Stimulated activated CD4-positive, alpha-beta T cell treated with anti-CD3 and anti-CD28 coated beads, Interleukin-4, amount 100 ng/mL, for 1 hour (primary cell): ENCODE data around the gene ROCK2.
"Not testable (repeated sequence)": the region's sequence is repeated elsewhere in the genome, so short reads cannot be mapped to it uniquely, and the experiment has no call there.

Source experiments
- DNase-seq: peaks from one replicate; pipeline ENCODE4 v3.0.0-alpha.2; 2020

ROCK2 gene

DNA sequence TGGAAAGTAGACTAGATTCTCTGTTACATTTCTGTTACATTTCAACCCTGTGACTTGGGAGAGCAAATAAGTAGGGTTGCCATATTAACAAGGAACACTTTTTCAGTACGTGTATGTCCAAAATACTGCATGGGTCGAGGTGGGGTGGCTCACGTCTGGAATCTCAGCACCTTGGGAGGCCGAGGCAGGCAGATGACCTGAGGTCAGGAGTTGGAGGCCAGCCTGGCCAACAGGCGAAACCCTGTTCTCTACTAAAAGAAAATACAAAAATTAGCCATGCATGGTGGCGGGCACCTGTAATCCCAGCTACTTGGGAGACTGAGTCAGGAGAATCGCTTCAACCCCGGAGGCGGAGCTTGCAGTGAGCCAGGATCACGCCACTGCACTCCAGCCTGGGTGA is 178.0 kb downstream of the ROCK2 start:
- DNase-seq = no peak

DNA sequence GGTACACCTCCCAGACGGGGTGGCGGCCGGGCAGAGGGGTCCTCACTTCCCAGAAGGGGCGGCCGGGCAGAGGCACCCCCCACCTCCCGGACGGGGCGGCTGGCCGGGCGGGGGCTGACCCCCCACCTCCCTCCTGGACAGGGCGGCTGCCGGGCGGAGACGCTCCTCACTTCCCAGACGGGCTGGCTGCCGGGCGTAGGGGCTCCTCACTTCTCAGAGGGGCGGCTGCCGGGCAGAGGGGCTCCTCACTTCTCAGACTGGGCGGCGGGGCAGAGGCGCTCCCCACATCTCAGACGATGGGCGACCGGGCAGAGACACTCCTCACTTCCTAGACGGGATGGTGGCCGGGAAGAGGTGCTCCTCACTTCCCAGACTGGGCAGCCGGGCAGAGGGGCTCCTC is 179.4 kb downstream of the ROCK2 start:
- DNase-seq = not testable (repeated sequence)

DNA sequence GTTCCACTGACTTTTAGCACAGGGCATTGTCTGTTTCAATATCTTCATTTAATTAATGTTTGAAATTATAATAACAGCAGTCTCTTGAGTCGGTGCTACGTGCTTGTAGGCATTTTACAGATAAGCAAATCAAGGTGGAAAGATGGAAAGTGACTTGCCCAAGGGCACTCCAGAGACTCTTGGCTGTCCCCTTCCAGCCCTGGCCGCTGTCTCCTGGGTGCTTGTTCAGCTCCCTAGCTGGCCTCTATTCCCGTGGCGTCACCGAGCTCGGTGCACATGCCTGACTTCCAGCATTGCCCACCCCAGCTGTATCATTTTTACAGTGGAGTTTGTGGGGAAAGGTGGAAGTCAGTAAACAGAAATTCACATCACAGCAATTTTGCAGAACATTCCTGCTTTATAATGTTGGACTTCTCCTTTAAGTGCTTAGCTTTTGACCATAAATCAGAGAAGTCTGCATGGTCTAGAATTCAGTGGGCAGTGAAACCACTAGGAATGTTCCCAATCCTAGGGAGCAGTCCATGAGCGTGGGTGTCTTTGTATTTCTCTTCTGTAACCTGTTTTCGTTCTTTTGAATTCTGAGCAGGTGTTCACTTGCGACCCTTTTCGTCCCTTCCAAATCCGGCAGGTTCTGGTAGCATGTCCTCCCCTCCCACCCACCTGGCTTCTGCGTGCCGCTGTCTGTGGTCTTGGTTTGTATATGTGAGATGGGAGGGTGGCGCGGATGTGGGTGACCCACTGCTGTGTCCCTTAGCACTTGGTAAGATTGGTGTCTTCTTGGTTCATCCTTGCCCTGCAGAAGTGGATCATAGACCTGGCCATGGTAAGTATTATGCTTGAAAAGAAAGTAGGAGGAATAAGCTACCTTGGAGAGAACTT is 180.8 kb downstream of the ROCK2 start:
- no peak for DNase-seq

DNA sequence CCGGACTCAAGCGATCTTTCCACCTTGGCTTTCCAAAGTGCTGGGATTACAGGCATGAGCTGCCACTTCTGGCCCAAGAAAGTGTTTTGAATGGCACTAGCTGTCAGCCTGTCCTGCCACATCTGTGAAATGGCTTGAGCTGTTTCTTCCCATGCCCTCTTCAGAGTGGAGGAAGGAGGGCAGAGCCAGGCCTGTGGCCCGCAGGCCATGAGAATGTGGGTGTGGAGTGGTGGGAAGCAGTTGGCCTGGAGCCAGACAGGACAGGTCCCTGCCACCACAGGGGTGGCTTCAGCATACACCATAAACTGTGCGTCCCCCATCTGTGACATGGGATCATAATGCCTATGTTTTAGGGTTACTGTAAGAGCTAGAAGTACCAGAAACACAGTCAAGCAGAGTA is 182.7 kb downstream of the ROCK2 start:
- DNase-seq = no peak

DNA sequence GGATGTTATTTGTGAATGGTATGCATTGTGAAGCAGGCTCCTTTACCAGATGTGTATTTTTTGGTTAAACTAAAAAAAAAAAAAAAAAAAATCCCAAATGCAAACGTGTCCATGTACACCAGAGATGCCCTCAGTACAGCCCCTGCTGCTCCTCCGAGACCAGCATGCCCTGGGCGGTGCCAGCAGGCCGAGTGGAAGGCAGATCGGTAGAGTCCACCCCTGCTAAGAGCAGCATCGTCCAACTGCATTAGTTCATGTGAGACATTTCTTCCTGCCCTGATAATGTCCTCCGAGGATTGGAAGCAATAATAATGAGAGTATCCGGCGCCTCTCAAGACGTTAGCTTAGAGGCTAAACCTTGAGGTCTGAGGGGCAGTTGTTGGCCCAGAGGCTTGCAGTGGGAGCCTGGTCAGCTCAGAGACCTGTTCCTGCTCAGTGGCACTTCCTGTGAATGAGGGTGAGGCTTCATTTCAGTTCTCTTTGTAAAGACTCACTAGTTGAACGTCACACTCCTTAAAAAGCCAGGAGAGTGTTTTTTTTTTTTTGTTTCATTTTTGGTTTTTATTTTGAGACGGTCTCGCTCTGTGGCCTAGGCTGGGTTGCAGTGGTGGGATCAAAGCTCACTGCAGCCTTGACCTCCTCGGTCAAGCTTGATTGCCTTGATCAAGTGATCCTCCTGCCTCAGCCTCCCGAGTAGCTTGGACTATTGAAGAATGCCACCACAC is 183.5 kb downstream of the ROCK2 start:
- no peak for DNase-seq

DNA sequence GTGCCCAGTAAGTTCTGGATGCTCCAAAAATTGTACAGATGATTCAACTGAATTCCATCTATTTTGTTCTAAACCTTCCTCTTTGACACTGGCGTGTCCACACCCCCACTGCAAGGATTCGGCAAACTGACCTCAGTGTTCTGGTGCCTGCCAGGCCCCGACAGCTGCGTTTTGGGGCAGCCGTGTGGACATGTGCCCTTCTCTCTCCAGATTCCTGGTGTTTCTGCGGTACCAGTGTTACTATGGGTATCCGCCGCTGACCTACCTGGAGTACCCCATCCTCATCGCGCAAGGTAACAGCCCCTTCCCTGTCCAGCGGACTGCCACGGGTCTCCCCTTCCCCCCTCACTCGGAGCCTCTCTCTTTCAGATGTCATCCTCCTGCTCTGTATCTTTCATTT is 184.2 kb downstream of the ROCK2 start:
- no peak for DNase-seq

DNA sequence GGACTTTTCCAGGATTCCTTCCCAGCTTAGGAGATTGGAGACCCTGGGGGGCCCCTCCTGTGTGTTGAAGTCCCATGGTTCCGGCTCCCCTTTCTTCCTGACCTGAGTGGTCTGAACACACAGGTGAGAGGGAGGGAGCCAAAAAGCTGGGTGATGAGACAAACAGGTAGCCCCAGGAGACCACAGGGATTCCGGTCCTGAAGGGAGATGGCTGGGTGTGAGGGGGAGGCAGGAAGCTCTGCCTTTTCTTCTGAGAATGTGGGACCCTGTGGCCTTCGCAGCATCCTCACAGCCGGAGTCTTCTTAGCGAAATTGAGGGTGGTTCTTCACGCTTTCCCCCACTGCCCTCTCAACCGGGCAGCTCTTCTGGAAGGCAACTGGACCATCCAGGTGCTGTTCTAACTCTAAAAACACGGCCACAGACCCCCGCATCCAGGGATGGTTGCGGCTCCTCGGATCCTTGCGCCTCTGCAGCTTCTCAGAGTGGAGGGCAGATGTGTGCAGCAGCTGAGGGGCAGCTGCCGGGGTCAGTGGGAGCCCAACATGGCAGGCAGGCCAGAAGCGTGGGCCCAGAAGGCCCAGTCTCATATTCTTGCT is 184.8 kb downstream of the ROCK2 start:
- no peak for DNase-seq

DNA sequence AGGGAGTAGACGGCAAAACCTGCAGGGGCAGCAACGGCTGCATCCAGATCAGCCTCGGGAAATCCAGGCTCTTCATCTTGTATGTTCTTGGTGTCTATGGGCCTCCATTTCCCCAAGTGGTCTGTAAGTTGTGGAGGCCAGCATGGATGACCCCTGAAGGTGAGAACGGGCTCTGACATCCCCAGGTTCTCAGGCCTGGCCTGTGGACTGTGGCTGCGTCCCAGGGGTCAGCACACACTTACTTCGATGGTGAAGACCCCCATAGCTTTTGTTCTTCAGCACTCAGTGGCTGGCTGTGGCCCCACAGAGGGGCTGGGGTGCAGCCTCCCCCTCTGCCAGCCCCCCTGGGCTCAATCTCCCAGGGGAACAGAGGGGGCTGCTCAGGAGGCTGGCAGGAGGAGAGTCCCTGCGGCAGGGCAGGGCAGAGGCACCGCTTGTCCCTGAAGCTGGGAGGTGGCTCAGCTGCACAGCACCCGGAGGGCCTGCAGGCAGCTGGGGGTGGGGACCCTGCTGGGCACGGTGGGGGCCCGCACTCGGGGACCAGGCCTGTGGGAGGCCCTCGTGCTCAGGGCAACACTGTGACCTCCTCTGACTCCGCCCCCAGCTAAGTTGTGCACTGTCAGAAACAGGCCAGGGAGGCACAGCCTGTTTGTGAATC is 185.4 kb downstream of the ROCK2 start:
- DNase-seq = no peak

DNA sequence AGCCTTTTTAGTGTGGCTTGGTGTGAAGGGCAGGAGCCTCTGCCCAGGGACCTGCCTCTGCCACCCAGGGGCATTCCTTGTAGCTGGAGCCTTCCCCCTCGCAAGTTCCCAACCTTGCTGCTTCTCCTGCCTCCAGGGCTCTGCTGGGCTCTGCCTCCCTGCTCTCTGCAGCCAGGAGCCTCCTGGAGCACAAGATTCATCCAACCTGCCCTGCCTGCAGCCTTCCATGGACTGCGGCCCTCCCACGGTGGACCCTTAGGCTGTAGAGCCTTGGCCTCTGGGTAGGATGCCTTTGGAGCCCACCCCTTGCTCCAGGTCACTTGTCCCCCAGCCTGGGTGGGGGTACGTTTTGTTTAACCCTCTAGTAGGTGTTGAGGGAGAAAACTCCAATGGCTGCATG is 186.7 kb downstream of the ROCK2 start:
- no peak for DNase-seq

DNA sequence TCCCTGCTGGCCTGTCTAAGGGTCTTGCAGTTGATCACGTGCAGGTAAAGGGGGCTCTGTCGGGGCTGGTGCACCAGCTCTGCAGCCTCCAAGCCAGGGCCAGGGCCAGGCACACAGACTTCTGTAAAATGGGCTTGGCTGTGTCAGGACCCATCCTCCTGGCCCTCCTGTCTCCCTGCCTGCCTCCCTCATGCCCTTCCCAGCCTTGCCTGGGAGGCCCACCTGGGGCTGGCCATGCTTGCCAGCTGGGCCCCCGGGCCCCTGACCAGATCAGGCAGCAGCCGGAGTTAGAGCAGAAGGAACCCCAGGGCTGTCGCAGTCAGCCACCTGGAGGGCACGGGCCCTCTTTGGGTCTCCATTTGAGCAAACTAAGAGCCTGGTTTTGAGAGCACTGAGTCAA is 187.1 kb downstream of the ROCK2 start:
- no peak for DNase-seq

DNA sequence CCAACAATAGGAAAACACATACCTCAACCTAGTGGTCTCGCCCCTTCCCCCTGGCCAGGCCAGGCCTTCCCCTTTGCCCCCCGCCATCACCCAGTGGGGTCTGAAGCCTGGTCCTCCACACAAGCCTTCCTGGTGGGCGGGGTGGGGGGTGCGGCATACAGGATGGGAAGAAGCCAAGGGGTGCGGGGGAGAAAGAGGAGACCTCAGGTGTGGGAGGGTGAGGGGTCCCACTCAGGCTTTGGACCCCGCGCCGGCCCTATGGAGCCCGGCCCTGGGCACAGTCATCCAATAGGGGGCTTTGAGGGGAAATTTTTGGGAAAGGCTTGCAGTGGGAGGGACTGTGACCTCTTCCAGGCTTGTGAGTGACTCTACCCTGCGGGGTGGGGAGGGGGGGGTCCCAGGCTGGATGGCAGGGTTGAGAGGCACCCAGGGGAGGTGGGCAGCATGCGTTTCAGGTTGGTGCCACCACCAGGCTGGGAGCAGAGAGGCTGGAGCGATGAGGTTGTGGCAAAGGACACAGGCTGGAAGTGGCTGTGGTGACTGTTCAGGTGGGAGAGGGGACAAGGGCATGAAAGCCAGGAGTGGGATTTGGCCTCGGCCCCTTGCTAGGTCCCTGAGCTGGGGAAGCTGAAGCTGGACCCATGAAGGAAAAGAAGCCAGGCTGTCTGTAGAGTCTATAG is 187.9 kb downstream of the ROCK2 start:
- no peak for DNase-seq

DNA sequence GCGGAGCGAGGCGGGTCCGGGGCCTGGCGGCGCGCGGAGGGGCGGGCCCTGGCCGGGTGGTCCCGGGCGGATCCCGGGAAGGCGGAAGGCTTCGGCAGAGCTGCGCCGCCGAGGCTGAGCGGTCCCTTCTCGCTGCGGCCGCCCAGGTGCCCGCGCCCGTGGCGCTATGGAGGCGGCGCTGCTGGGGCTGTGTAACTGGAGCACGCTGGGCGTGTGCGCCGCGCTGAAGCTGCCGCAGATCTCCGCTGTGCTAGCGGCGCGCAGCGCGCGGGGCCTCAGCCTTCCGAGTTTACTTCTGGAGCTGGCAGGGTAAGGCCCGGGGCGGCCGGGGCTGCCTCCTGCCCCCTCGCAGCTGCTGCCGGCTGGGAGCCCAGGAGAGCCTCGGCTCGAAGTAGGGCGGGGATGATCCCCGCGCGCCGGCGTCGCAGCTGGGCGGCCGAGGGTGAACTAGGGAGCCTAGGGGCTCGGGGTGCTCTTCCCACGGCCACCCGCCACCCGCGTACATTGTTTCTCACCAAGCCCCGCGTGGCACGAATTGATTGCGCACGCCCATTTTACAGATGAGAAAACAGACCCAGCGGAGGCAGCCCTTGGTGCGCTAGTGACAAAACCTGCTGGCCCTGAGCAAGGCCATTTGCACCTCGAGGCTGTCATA is 188.9 kb downstream of the ROCK2 start, which contains the start of gene SLC66A3:
SLC66A3 (plus strand) TSS at position 87 of the 655 bp plus-strand sequence; CDS start at position 167, 80 bp downstream.
- no peak for DNase-seq

DNA sequence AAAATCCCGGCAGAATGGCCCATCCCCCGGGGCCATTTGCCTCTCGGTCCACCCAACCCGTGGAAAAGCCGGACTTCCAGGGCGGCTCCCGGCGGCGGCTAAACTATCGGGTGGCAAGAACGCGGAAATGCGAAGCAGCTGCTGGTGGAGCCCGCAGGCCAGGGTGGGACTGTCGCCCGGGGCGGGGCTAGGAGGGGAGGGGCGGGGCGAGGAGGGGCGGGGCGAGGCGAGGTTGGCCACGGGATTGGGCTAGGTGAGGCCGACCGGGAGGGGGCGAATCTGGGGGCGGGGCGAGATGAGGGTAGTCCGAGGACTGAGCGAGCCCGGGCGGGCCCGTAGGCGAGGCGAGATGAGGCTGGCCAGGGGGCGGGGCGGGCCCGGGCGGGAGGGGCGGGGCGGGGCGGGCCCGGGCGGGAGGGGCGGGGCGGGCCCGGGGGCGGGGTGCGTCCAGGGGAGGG is 189.5 kb downstream of the ROCK2 start:
- DNase-seq = peak; percentile 99

DNA sequence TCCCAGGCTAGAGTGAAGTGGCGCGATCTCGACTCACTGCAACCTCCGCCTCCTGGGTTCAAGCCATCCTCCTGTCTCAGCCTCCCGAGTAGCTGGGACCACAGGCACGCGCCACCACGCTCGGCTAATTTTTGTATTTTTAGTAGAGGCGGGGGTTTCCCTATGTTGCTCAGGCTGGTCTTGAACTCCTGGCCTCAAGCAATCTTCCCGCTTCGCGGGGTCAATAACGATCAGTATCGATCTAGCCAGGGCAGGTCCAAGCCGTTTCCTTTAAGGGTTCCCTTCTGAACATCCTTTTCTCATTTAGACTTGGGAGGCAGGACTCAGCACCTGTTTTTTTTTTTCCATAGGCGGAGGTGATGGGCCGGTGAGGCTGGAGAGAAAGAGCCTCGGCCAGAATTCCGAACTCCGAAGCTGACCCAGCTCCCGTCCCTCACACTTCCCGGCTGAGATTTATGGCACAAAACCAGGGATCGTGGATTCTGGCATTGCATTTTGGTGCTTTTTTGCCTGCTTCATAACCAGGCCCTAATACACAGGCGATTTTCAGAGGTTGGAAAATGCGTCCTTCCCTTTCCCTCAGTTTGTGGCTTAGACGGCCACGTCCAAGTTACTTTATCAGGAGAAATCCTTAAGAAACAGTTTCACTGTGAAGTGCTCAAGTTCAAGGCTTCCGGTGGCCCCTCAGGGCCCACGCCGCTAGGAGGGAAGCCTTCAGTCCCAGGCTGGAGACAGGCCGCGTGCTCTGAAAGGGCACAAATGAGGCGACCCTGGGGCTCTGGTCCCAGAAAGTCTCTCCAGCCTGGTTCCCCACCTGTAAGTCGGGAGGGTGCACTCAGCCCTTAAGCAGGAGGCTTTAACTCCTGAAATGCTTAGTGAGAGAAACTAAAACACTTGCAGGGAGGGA is 190.2 kb downstream of the ROCK2 start:
- DNase-seq = peak; percentile 21

DNA sequence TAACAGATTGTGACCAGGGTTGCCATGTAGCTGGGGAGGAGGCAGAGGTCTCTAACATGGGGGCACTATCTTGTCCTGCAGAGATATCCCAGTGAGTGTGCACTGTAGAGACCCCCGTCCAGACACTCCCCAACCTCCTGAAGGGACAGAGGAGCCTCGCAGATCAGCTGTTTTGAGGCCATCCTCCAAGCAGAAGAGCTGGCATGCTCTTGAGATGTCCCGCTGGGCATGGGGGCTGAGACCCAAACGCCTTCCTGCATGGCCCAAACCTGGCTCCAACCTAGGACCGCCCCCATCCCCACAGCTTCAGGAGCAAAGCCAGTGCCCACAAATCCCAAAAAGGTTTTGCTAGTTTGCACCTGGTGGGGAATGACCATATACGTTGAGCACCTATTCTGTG is 191.8 kb downstream of the ROCK2 start:
- DNase-seq = no peak

DNA sequence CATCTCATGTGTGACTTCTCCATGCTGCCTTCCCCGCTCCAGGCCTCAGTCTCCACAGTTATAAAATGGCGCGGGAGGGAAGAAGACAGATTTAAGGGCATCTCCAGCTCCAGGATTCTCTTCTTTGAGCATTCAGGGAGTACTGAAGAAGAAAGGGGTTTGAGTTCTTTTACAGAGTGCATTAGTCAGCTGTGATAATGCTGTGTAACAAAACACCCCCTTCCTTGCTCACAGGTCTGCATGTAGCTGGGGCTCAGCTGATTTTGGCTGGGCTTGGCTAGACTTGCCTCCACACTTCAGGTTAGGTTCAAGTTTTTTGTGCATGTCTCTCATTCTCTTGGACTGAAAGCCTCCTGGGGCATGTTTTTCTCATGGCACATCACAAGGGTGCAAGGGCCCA is 197.2 kb downstream of the ROCK2 start:
- no peak for DNase-seq

DNA sequence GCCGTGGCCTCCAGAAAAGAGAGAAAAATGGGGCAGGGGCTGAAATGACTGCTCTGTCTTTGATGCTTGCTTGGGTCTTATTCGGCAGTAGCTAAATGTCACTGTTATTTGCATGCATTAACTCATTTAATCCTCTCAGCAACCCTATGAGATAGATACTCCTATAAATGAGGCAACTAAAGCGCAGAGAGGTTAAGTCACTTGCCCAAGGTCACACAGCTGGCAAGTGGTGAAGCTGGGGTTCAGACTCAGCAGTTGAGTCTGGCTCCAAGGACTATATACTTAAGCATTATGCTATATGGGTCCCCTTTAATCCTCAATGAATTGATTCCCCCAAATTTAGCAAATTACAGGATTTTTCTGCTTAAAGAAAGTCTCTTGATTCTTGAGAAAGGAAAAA is 198.4 kb downstream of the ROCK2 start:
- DNase-seq = no peak

DNA sequence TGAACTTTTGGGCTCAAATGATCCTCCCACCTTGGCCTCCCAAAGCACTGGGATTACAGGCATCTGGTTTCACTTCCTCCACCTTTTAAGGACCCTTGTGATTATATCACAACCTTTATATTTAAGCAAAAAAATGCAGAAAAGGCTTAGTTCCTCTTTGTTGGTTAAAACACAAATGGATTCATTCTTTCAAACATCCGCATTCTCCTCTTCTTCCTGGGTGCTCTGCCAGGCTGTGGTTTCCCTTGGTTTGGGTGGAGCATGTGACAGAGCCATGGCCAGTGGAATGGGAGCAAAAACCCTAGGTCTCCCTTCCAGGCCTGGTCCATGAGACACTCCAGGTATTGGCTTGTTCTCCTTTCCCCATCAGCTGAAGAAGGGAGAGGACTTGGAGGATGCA is 199.1 kb downstream of the ROCK2 start:
- DNase-seq = no peak

DNA sequence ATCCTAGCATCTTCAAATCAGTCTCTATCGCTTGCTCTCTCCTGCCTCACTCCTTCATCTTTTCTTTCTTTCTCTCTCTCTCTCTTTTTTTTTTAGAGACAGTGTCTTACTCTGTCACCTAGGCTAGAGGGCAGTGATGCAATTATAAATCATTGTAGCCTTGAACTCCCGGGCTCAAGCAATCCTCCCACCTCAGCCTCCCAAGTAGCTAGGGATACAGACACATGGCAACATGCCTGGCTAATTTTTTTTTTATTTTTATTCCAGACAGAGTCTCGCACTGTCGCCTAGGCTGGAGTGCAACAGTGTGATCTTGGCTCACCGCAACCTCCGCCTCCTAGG is 199.7 kb downstream of the ROCK2 start:
- no peak for DNase-seq

DNA sequence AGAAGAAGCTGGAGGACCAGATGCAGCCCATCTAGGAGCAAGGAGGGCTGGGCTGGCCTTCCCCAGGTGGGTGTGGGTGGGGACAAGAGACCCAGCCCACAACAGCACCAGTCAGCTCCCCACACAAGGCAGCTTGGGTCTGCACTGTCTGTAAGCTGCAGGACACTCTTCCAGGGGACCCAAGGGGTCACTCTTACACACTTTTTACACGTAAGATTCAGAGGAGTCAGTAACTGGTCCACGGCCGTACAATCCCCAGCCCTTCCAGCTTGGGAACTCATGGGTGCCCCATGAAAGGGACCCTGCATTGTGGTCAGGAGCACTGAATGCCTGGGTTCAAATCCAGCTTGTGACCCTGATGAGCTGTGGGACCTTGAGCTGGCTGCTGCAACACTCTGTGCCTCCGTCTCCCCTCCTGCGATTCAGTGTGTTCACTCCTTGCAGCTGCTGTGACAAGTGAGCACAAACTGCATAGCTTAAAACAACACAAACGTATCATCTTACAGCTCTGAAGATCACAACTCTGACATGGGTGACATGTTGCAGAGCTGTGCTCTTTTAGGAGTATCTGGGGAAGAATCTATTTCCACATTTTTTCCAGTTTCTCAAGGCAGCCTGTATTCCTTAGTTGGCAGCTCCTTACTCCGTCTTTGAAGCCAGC is 200.2 kb downstream of the ROCK2 start:
- DNase-seq = no peak

DNA sequence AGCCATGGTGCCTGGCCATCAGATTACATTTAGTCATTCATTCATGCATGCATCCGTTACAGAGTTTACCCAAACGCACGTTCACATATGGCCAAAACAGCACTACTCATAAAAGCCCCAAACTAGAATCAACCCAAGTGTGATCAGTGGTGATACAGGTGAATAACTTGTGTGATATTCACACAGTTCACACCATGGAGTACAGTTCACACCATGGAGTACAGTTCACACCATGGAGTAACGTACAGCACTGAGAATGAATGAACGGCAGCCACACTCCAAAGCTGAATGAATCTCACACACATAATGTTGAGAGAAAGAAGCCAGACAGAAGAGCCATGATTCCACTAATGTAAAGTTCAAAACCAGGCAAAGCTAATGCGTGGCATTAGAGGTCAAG is 201.4 kb downstream of the ROCK2 start:
- DNase-seq = no peak
